GM21515 (cell line): ENCODE results near the gene KLF11.

Experiments used
- ATAC-seq: cut with Tn5 transposase; IDR thresholded peaks from one replicate; pipeline ENCODE4 v1.9.1; 2021; ENCODE audit not compliant: unreplicated experiment

Gene KLF11

DNA sequence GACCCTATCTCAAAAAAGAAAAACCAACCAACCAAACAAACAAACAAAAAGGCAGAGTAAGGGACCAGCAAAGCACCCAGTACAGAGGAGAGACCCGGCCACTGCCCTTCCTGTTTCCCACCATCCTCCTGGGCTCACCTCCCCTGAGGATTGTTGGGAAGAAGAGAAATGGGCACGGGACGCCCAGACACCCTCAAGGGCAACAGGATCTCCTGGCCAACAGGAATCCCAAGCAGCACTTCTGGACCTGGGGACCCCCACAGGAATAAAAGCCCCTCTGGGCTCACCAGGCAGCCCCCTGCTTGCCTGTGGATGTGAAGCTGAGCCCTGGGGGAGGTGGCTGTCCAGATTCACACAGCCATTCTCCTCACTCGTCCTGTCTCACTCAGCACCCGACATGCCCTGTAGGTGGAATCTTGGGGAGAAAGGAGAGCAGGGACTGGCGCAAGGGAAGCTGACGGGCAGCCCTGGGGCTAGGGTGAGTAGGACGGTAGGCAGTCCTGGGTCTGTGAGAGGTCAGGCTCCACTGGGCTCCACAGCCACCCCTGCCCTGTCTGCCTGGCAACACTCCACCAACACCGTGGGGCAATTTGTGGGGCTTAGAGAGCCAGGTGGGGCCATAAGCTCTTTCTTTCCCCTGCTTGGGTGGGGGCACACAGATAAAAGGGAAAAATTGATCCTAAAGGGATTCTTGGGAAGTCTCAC, 18.0 kb downstream of the KLF11 start:
- no peak for ATAC-seq

DNA sequence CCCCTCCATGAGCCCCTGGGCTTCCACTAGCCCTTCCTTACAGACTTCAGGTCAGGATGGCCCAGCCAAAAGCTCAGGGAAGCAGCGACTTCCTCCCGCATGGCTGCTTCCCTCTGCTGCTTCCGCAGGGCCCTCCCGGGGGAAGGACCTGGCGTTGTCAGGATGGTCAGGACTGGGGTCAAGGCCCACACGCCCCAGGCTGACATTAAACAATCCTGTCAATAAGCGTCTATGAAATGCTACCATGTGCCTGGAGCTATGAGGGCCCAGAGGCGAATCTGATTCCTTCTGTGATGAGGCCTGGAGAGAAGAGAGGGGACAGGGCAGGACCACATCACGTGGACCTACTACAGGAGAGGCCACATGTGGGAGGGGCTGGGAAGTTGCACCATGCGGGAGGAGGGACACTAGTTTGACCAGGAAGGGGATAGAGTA, 19.6 kb downstream of the KLF11 start:
- ATAC-seq, result no peak

DNA sequence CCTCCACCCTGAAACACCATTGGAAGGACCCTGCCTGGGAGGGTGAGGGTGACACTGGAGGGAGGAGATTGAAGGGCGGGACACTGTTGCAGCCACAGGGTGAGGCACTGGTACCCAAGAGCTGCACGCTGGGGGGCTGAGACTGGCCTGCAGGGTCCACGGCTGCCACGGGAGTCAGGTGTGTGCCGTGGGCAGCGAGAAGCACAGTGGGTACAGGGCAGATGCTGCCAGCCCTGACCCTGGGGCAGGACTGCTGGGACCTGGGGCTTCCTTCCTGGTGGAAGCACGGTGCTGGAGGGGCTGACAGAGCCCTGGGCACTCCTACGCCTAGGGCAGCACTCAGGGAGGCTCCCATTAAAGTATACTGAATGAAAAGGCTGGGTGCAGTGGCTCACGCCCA, 20.2 kb downstream of the KLF11 start:
- ATAC-seq, result no peak

DNA sequence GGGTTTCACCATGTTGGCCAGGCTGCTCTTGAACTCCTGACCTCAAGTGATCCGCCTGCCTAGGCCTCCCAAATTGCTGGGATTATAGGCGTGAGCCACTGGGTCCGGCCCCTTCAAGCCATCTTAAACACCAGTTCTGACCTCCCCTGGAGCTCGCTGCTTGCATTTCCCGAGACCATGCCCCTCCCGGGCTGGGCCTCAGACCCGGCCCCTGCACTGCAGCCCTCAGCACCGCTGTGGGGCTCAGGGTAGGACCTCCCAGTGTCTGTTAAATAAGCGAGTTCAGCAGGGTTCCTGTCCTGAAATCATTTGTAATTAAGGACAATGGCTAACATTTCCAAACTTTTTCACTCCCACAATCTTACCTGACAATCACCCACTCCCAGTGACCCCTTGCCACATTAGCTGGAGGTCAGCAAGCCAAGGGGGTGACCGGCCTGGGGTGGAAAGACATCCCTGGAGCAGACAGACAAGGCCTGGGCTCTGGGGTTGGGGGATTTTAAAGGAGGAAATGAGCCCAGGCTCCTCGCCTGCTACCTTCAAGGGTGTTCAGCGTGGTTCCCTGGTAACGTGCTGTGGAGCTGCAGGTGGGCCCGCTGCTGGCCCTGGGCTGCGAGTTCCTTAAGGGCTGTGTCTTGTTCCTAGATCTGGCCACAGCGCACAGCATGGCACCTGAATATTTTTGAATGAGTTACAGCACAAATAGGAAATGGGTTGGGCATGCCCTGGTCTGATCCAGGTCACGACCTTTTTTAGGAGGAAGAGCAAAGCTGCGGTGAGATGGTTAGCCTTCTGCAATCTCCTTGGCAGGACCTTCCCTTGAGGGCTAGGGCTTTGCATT, 21.8 kb downstream of the KLF11 start:
- ATAC-seq, result no peak

DNA sequence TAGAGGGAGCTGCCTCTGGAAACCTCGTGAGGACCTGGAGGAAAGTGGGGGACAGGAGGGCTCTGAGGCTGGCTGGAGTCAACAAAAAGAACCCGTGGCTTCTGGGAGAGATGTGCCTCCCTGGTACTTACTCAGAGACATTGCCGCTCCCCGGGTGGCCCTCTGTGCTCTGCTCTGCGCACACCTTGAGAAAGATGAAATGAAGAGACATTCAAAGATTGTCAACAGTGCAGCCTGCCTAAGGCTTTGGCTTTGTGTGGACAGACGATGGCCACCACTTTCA, 22.4 kb downstream of the KLF11 start:
- no peak for ATAC-seq

DNA sequence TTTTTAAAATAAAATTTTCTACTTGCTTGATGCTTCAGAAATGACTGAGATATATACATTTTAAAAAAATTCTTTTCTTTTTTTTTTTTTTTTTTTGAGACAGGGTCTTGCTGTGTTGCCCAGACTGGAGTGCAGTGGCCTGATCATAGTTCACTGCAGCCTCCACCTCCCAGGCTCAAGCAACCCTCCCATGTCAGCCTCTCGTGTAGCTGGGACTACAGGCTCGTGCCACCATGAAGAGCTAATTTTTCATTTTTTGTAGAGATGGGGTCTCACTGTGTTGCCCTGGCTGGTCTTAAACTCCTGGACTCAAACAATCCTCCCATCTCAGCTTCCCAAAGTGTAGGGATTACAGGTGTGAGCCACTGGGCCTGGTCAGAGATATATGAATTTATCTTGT, 24.0 kb downstream of the KLF11 start:
- ATAC-seq, result no peak

DNA sequence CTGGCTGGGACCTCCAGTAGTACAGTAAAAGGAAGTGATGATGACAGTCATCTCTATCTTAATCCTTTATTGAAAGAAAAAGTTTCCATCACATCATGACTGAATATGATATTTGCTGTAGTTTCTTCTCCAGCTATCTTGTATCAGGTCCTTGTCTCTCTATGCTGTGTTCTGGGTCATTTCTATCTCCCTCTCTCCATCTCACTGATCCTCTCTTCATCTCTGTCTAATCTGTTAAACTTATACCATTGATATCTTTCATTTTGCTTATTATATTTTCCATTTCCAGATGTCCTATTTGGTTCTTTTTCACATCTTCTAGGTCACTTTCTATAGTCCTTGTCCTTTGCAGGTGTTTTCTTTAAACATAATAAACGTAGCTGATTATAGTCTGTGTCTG, 24.5 kb downstream of the KLF11 start:
- no peak for ATAC-seq

DNA sequence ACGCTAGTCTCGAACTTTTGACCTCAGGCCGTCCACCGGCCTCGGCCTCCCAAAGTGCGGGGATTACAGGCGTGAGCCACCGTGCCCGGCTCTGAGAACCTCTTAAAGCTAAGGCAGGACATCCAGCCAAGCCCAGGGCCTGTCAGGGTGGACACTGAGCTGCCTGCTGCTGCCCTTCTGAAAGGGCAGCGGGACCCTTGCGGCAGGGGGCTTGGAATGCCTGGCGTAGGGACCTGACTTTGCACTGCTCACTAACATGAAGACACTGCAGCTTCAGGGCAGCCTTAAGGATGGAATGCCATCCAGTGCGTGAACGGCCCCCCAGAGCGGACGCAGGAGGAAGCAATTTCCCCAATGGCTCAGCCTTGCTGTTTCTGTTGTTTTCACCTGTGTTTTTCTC, 27.8 kb downstream of the KLF11 start:
- ATAC-seq, result no peak

DNA sequence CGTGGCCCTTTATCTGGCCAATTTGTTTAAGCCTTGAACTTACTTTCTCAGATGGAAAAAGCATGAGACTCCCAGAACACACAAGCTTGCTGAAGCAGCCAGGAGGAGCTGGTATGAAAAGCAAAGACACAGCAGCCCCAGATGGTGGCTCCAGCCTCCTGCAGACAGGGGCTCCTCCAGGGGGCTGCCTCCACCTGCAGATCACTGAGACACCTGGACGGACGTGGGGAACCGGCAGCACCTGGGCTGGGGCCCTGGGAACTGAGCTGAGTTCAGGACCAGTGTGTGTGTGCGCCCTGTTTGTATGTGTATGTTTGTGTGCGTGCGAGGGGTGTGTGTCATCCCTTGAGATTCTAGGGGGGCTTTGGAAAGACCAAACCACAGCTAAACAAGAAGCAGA, 28.2 kb downstream of the KLF11 start:
- no peak for ATAC-seq

DNA sequence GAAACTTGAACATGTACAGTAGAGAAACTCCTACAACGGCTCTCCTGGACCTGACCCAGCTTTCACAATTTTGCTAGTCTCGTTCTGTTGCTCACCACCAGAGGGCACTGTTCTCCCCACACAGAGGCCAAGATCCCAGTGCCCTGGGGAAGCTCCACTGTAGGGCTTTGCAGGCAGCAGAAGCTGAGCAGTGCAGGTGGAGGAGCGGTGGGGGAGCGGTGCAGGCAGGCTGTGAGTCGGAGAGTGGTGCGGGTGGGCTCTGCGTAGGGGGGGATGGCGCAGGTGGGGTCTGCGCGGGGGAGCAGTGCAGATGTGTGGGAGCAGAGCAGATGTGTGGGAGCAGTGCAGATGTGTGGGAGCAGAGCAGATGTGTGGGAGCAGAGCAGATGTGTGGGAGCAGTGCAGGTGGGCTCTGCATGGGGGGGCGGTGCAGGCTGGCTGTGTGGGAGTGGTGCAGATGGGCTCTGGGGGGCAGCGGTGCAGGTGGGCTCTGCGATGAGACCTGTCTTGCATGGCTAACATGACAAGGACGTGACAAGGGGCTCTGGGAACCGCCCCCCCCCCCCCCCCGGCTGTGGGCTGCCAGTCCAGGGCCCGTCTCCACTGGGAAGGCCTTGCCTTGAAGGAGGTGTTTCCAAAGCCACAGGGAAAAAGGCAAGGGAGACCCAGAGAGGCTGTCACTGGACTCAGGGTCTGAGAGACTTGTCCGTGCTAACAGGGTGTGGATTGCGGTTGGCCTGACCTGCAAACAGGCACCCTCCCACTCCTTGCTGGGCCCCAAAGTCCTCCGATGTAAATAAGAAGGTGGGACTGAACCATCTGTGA, 29.5 kb downstream of the KLF11 start:
- peak; percentile 80 for ATAC-seq

DNA sequence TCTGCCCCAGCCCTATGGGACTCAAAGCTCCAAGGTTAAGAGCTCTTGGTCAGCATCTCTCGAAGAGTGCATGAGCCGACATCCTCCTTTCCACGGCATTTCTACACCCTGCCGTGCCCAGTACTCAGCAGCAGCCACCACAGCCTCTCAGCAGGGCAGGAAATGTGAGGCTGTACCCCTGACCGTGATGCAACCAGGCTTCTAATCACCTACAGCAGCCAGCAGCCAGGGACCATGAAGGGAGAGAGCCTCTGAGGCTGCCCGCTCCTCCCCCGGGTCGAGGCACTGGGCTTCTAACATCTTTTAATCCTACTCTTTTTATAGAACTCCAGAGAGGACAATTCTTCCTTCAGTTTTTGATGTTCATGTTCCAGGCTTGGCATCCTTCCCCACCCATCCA, 30.4 kb downstream of the KLF11 start:
- no peak for ATAC-seq

DNA sequence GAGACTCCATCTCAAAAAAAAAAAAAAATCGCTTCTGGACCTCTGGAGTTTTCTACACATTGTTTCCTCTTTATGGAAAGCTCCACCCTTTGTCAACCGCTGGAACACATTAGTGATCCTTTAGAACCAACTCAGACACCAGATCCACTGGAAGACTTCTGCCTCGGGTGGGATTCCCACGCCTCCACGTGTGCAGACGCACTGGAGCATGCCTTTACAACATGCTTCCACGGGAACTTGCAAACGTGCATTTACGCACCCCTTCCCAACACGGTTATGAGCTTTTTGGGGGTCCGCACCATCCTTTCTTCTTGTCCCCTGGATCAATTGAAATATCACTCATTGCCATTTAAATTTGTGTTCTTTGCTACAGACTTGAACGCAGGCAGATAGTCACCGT, 31.8 kb downstream of the KLF11 start:
- no peak for ATAC-seq

DNA sequence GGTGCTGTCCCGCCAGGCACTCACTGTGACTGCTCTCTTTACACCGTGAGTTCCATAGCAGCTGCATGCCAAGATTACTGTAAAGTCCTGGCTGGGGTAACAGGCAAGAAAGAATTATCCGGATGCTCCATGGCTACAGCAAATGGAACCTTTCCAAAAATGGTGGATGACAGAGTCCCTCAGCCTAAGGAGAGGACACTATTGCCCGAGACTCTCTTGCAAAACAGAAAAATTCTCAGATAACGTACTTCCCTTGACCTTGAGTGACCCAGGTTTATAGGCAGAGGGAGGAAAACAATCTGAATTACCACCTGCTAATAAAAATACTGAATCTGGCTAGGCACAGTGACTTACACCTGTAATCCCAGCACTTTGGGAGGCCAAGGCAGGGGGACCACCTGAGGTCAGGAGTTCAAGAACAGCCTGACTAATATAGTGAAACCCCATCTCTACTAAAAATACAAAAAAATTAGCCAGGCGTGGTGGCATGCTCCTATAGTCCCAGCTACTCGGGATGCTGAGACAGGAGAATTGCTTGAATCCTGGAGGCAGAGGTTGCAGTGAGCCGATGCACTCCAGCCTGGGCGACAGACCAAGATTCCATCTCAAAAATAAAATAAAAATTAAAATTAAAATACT, 32.3 kb downstream of the KLF11 start:
- ATAC-seq, result no peak

DNA sequence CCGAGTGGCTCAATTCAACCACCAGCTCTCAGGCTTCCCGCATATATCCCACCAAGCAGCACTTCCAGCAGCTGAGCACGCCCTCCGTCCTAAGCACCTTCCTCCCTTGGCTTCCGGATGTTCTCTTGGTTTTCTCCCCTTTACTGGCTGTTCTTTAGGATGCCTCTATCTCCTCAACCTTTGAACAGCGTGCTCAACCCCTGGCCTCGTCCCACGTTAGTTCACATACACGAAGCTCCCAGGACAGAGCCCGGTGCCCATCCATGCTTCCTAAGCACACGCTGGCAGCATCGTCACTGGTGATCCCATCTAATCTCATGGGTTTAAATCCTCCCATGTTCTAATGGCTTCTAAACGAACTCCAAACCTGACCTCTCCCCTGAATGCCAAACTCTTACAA, 33.2 kb downstream of the KLF11 start:
- no peak for ATAC-seq

DNA sequence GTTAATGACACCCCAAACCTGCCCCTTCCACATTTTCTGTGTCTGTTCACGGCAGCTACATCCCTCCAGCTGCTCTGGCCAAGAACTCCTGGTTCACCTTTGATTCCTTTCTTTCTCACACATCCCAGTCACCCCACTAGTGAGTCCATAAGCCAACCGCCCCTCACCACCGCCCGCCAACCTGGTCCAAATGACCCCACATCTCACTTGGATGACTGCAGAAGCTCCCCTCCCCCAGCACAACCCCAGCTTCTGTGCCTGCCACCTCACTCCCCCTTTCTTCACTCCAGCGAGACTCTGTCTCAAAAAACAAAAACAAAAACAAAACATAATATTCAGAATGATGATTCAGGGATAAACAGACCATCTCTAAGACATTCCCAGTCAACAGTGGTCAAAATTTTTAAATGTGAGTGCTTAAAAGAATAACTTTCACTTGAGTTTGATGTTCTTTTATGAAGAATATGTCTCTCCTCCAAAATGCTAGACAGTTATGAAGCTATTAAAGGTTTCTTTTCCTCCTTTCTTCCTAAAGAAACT, 33.7 kb downstream of the KLF11 start:
- ATAC-seq, result no peak

DNA sequence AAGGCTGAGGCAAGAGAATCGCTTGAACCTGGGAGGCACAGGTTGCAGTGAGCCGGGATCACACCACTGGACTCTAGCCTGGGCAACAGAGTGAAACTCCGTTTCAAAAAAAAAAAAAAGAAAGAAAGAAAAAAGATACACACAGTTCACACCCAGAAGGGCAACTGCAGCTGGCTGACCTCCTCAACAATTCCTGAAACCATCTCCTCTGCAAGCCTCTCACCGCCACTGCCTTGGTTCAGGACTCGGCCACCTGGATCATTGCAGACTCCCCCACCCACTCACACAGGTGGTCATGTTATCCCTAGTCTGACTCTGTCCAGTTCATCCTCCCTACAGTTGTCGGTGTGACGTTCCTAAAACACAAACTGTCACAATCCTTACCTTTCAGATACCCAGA, 34.7 kb downstream of the KLF11 start:
- ATAC-seq, result no peak

DNA sequence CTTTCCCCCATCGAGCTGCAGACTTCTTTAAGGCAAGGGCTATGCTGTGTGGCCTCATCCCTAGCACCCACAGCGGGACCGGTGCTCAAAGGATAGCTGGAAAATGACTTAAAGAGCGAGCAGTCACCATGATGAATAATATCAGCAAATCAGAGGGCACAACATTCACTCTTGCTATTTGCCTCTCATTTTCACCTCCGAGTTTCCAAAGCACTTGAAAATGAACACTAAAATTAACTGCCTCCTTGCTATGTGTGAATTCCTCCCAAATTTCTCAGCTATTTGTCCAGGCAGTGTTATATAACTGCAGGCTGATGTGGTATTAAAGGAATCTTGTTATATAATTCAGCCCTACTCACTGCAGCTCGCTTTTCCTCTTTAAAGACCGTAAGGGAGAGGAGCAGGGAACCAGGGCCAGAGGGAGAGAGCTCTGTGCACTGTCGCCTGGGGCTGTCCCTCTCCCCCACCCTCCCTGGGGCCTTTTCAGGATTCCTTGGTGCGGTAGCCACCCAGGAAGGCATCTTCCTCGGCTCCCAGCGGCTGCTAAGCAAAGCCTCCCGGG, 35.4 kb downstream of the KLF11 start:
- no peak for ATAC-seq

DNA sequence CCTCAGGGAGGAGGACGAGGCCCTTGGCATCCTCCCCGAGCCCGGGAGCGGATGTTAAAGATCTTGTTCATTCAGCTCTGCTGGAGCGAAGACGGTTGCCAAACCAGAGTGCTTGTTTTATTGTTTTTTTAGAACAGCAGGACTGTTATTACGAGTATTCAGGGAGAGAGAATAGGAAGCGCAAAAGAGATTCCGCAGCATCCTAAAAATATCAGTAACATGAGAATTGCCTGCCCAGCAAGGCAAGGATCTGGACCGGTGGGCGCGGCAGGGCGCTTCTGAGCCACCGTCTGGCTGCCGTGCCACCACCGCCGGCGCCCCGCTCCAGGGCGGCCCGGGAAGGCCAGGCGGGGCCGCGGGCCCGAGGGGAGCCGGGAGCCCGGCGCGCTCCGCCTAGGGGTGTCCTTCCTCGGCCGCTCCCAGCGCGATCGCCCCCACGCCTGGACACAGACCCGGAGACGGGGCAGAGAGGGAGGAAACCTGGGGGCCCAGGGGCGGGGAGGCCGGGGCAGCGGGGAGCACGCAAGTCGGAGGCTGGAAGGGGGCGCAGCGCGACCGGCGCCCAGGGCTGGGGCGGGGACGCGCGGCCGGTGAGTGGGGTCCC, 36.0 kb downstream of the KLF11 start:
- peak; percentile 19 for ATAC-seq

DNA sequence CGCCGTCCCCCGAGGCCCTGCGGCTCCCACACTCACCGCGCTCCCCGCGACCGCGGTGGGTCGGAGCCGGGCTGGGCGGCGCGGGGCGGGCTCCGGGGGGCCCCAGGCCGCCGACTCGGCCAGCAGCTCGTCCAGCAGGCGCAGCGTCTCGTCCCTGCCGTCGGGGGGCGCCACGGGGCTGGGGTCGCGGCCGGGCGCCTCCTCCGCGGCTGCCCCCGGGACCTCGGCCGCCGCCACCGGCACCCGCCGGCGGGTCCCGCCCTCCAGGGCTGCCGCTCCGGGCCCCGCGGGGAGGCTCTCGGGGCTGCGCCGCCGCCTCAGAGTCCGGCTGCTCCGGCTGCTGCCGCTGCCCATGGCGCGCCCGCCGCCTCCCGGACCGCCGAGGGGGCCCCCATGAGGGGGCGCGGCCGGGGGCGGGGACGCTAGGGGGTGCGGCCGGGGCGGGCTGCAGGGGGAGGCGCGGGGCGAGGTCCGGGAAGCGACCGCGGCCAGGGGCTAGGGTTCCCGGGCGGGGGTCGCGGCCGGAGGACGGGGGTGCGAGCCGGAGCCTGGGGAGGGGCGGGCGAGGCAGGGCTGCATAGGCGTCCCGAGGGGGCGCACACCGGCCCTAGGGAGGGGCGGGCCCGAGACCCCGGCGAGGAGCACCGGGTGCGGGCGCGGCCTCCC, 36.7 kb downstream of the KLF11 start, which contains the start of gene CYS1:
TSS of gene CYS1 (minus strand) at position 542 of the 666 bp plus-strand sequence. CDS start at position 354, 188 bp downstream.
- ATAC-seq, result peak; percentile 34
